NCI-H748 treated with DMSO at 0.1 percent for 48 hours (cell line): ENCODE measurements around the gene ZBTB42.

Source experiments
- DNase-seq: peaks from one replicate; lab custom pipeline; 2025; lab: John Stamatoyannopoulos, UW

ZBTB42 gene

GRCh38 chr14:104769324-104770071 lies 31.4 kb upstream of the ZBTB42 start:
- no peak for DNase-seq

GRCh38 chr14:104770072-104770579 lies 30.8 kb upstream of the ZBTB42 start:
- DNase-seq, result no peak

DNA sequence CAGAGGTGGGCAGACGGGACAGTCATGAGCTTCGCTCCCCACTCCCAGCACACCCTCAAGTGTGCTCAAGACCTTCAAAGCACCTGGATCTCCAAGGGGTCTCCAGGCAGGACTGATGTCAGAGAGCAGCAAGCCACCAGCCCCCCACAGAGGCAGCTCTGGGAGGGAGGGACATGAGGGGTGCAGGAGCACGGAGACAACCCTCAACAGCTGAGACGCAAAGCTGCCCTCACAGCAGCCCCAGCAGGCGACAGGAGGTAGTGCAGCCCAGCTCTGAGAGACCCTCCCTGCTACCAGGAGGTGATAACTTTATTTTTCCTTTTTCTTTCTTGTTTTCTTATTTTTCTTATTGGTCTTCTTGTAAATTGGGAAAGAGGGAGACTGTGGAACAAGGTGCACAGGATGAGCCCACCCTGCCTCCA lies 30.0 kb upstream of the ZBTB42 start:
- DNase-seq, result no peak

DNA sequence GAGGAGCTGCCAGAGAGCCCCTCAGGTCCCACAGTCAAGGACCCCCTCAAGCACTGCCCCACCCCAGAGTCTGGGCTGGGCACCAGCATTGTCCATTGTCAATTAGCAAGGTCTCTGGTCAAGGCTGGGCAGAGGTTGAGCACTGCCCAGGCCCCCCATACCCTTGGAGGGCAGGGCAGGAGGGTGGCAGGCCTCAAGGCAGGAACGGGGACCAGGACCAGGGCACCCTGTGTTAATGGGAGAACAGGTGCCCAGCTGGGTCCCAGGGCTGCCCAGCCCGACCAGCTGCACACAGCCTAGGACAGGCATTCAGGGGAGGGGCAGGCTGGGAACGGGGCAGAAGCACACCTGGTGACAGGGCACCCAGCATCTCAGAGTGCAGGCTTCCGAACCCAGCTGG lies 29.5 kb upstream of the ZBTB42 start:
- no peak for DNase-seq

DNA sequence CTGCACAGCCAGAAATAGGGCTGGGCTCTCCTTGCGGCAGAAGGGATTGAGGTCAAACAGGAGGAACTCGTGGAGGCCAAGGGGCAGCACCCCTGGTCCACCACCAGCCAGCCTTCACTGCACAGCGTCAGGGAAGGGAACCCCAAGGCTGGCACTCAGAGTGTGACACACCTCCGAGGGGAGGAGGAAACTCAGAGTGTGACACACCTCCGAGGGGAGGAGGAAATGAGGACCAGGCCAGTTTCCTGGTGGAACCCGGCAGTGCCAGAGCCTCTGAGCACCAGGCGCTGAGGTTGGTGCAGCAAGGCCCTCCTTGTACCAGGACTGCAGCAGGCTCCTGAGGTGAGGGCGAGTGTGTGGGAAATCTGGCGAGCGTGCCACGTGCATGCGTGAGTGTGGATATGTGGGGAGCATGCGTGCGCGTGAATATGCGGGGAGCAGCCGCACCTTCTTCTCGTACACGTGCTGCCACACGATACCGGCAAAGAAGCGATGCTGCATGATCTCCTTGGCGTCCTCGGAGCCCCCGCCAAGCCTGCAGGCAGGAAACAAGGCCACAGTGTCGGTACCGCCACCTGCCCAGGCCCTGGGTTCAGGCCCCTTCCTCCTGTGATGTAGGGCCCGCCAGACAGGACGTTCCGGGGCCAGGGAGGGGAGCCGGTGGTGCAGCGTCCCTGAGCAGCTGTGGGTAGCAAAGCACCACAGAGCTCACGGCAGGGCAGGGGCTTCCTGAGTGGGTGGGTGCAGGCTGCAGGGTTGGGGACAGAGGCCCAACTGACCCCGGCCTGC lies 28.8 kb upstream of the ZBTB42 start:
- no peak for DNase-seq

DNA sequence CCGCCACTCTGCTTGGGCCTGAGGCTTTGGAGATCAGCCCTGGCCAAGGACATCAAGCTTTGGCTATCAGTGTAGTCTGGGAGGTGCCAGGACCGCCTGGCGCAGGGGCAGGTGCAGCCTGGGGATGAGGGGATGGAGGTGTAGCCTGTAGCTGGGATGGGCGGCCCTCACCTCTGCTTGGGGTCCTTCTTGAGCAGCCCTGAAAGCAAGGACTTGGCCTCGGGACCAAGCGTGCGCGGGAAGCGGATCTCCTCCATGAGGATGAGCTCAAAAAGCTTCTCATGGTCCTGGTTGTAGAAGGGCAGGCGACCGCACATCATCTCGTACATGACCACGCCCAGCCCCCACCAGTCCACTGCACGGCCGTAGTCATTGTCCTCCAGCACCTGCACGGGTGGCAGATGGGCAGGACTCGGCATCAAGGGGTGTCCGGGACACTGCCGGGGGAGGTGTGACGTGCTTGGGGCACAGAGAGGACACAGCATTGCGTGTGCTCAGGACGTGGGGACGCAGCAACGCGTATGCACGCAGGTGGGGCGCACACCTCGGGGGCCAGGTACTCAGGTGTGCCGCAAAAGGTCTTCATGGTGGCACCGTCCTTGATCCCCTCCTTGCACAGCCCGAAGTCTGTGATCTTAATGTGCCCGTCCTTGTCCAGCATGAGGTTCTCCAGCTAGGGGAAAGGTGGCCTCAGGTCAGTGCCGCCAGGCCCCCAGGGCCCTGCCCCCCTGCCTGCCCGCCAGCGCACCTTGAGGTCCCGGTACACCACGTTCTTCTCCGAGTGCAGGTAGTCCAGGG lies 28.0 kb upstream of the ZBTB42 start:
- no peak for DNase-seq

- DNase-seq, result no peak
Observed at GRCh38 chr14:104773505-104774452, 27.1 kb upstream of the ZBTB42 start.

DNA sequence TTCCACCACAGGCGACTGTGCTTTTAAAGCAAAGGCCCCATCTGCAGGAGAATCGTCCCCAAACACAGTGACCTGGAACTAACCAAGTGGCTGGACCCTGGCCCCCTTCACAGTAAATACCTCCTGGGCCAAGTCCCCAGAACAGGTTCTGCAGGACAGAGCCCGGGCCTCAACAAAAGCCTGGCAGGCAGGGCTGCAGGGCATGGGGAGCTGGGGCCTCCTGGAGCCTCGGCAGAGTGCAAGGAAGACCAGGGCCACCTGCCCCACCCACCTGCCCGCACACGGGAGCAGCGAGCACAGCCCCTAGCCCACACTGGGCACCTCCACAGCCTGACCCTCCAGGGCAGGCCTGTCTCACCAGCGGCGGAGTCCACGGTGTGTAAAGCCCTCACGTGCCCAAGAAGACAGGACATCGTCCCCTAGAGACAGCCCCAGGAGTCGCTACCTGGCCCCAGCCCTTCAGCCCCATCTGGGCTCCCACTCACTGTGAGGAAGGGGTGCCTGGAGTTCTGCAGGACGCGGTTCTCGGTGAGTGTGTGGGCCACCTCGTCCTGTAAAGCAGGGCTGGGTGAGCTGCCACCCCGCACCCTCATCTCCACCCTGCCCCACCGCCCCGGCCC lies 26.3 kb upstream of the ZBTB42 start:
- DNase-seq, result no peak

DNA sequence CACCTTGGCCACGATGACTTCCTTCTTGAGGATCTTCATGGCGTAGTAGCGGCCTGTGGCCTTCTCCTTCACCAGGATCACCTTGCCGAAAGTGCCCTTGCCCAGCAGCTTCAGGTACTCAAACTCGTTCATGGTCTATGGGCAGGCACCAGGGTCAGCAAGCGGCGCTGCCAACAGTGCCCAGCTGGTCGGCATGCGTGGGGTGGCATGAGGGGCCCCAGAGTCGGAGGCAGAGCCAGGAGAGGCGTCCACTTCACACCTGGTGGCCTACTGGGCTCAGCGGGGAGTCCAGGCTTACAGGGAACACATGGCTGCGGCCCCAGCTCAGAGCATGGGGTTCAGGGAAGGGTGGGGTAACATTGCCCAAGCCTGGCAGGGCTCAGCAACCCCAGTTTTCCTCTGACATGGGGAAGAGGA lies 25.8 kb upstream of the ZBTB42 start:
- no peak for DNase-seq

GRCh38 chr14:104776481-104776880 lies 24.4 kb upstream of the ZBTB42 start:
- no peak for DNase-seq

DNA sequence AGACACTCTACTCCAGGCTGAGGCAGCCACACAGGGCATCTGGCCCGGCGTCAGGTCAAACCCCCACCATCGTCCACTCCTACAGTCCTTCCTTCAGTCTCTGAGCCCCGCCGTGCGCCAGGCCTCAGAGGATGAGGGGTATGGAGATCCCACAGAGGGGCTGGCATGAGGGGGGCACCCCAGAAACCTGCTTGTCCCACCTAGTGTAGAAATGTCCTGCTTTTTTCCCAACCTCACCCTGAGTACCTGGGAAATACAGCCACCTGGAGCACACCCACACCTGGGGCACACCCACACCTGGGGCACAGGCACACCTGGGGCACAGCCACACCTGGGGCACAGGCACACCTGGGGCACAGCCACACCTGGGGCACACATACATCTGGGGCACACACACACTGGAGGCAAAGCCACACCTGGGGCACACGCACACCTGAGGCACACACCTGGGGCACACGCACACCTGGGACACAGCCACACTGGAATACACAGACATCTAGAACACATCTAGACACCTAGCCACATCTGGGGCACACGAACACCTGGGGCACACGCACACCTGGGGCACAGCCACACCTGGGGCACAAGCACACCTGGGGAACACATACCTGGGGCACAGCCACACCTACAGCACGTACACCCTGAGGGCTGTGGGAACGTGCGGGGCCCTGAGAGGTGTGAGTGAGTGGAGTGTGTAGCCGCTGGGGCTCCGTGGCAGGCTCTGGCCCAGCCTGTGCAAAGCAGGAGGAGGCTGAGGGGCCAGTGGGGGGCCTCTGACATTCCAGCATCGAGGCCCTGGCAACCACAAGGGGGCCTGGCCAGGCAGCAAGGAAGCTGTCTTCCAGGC lies 23.7 kb upstream of the ZBTB42 start:
- no peak for DNase-seq

- no peak for DNase-seq
Observed at GRCh38 chr14:104777808-104778249, 23.1 kb upstream of the ZBTB42 start.

GRCh38 chr14:104778694-104779331 lies 22.1 kb upstream of the ZBTB42 start:
- DNase-seq, result no peak

DNA sequence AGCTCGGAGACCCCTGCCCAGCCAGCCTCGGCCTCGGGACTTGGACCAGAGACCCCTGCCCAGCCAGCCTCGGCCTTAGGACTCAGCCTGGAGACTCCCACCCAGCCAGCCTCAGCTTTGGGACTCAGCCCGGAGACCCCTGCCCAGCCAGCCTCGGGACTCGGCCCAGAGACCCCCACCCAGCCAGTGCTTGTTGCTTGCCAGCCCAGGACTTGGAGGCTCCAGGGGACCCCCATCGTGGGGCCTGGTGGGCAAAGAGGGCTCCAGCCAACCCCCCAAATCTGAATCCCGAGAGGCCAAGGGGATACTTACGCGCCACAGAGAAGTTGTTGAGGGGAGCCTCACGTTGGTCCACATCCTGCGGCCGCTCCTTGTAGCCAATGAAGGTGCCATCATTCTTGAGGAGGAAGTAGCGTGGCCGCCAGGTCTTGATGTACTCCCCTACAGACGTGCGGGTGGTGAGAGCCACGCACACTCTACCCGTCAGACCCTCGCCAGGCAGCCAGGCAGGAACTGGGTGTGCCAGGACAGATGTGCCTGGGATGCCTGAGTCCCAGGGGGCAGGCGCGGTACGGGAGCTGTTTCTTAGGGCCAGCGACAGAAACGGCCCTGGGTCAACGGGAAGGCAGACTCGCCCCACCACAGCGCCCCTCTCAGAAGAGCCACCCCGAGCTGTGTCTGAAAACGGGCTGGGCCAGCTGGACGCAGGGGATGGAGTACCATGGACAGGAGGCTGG lies 21.0 kb upstream of the ZBTB42 start:
- no peak for DNase-seq

DNA sequence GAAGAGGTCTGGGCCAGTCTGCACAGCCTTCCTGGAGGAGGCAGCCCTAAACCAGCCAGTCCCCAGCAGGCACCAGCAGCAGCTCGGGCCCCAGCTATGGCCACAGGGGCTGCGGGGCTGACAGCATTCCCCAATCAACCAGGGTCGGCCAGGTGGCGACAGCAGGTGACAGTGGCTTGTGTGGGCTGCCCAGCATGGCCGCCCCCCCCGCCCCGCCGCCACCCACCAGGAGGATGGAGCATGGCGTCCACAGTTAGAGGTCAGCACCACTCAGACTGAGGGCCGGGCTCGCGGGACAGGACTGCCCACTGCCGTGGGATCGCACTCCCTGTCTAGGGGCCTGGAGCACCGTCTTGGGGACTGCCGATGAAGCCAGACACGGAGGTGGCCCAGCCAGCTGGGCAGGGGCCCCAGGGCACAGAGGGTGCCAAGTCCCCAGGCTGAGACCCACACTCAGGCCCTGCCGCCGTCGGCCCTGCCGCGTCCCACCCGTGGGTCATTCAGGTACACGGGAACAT lies 20.3 kb upstream of the ZBTB42 start:
- no peak for DNase-seq

DNA sequence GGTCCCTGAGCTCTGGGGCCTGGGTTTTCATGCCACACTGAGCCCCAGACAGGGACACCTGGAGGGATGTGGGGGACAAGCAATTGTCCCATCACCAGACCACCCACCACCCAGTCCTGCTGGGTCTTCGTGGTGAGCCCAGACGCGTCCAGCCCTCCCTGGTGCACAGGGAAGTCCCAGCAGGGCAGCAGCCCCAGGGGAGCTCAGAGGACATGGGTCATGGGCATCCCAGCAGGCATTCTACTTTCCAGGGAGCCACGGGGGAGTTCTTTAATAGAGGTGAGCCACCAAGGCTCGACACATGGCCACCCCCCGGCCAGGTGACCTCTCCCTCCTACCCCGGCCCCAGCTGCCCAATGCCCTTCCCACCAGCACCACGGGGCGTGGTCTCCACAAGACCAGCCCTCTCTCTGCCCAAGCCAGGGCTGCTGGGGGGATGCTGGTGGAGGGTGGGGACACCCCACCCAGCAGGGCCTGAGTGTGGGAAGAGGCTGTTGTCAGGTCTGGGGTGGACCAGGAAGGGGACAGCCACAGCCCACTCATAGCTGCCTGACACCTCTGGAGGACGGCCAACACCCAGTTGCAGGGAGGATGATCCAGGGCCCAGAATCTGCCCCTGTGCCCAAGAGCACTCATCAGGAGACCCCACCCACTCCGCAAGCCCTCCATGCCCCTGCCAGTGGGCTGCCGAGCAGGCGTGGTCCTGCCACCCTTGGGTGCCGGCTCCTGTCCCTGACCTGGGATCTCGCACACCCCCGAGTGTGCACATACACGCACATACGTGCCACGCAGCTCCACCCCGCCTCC lies 19.4 kb upstream of the ZBTB42 start:
- DNase-seq, result no peak

GRCh38 chr14:104782086-104782807 lies 18.7 kb upstream of the ZBTB42 start:
- DNase-seq, result no peak
